KG1 (cell line): ENCODE measurements around the gene PNPLA2.

Experiments
- DNase-seq: peaks from one replicate; lab custom pipeline; 2025; lab: John Stamatoyannopoulos, UW

Gene PNPLA2

GRCh38 chr11:860234-861104, 41.8 kb downstream of the PNPLA2 start:
- no peak for DNase-seq

DNA sequence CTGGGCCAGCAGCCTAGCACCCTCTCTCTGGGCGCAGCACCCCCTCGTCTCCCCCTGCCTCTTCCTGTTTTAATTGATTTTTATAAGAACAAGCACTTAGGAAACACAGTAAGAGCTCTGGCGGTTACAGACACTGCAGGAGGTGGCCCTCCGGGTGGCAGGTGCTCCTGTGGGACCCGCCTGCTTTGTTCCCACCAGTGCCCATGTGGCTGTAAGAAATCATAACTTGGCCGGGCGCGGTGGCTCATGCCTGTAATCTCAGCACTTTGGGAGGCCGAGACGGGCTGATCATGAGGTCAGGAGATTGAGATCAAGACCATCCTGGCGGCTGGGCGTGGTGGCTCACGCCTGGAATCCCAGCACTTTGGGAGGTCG, 42.4 kb downstream of the PNPLA2 start:
- DNase-seq: no peak

DNA sequence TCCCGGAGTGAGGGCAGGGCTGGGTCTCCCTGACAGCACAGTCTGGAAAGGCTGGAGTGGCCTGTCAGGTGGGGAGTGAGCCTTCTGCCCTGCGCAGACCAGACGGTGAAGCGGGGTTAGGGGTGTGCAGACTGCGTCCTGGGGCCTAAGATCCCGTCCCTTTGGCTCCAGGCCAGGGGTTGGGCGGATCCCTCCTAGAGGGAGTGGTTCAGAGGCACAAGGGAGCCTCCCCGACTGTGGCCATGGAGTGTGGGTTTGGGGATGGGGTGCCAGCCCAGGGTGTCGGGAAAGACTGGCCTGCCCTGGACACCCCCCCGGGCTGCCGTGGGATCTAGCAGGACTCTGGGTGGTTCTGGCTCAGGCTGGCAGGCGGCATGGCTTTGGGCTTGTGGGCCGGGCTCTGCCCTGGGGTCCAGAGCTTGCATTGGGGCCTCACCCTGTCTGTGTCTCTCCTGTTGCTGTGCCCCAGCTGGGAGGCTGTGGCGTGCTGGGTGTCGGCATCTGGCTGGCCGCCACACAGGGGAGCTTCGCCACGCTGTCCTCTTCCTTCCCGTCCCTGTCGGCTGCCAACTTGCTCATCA, 43.5 kb downstream of the PNPLA2 start:
- no peak for DNase-seq

DNA sequence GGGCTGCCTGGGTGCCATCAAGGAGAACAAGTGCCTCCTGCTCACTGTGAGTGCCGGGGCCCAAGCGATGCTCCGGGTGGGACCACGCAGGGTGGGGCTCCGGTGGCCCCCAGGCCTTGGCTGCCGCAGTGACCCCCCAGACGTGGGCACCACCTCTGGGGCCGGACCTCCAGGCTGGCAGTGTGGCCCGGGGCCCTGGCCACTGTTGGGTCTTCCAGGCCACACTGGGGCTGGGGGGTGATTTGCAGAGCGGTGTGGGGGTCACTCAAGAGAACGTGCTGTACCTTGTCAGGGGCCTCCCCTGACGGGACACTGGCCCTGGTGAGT, 43.9 kb downstream of the PNPLA2 start:
- DNase-seq: no peak

- no peak for DNase-seq
Measured at GRCh38 chr11:863023-863909, 44.6 kb downstream of the PNPLA2 start.

- DNase-seq: no peak
Measured at GRCh38 chr11:863910-864827, 45.5 kb downstream of the PNPLA2 start.

DNA sequence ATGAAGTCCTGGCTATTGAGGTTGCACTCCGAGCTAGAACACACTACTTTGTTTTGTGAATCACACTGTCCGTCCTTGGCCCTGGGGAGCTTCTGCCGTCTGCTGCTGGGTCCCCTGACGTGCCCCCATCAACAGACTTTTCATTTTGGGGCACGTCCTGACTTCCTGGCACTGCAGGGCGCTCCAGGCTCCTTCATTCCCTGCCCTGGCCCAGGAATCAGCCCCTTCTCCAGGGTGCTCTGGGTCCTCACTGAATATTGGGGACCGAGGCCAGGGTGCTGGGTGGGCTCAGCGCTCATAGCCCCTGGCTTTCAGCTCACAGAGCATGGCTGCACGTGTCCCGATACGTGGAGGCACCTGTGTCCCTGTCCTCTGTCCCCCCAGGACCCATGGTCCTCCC, 46.2 kb downstream of the PNPLA2 start:
- DNase-seq: no peak

- DNase-seq: no peak
Measured at GRCh38 chr11:865462-866430, 47.0 kb downstream of the PNPLA2 start.

DNA sequence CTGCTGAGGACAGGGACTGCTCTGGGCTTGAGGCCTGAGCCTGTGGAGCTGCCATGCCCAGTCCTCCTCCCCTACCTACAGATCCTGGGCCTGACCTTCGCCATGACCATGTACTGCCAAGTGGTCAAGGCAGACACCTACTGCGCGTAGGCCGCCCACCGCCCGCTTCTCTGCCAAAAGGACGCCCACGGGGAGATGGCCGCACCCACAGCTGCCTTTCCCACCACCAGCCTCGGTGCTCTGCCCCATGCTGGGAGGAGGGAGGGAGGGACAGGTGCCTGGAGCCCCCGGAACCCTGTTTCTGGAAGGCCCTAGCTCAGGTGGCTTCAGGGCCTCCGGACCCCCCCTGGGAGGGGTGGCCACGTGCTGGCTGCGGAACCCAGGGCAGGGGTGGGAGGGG, 47.8 kb downstream of the PNPLA2 start:
- DNase-seq: no peak

GRCh38 chr11:867856-868358, 49.2 kb downstream of the PNPLA2 start:
- no peak for DNase-seq

- DNase-seq: no peak
Measured at GRCh38 chr11:868394-868793, 49.7 kb downstream of the PNPLA2 start.

DNA sequence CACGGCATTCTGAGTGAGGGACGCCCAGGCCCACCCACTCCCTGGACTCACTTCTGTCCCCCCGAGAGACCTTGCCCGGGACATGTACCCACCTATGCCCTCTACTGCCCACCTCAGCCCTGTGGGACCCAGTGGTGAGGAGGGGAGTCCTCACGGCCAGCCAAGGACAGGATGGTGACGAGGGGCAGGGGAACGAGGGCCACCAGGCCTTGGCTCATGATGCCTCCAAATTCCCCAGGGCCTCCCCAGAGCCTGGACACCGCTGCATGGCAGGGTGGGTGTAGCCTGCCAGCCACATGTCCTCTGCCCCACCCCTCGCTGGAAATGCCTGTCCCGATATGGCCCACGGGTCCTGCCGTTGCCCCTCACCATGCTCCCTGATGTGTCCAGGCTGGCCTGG, 50.1 kb downstream of the PNPLA2 start:
- DNase-seq: no peak

DNA sequence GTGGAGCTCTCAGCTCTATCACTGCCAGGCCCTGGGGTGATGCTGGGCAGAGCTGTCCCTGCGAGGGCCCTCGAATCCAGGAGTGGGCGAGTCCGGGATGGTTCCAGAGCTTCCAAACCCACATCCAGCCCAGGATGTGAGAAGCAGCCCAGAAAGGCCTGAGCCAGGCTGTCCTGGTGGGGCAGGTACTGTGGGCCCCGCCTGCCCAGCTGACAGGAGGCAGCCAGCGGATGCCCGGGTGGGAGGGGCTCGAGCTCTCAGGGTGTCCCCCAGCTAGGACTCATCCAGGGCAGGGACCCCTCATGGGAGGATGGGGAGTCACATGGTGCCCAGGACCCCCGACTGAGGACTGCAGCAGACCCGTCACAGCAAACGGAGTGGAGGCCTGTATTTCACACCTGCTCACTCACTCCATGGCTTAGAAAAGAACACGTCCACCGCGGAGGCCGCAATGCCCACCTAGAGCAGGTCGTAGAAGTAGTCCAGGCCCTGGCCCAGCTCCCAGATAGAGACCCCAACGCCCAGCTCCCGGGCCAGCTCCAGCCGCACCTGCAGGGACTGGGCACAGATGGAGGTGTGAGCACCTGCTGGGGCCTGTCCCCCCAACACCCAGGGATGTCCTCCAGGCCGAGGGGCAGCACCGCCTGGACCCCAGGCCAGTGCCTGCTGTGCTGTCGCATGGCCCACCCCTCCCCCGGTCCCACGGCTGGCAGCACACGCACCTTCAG, 50.8 kb downstream of the PNPLA2 start:
- no peak for DNase-seq

GRCh38 chr11:870127-870413, 51.4 kb downstream of the PNPLA2 start:
- DNase-seq: no peak

- no peak for DNase-seq
Measured at GRCh38 chr11:870418-870817, 51.7 kb downstream of the PNPLA2 start.

DNA sequence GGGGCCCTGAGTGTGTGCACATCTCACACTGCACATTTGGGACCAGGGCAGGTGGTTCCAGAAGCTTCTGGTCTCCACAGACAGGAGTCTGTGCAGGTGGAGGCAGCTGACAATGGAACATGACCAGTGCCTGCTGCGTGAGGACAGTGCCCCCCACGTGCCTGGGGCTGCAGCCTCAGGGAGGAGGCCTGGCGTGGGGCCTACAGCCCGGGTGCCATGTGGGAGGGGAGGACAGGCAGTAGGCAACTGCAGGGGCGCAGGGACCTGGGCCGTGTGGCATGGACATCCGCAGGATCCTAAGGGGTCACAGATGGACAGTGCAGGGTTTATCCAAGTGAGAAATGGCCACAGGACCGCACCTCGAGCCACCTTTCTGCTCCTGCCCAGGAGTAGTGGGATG, 52.8 kb downstream of the PNPLA2 start:
- DNase-seq: no peak

DNA sequence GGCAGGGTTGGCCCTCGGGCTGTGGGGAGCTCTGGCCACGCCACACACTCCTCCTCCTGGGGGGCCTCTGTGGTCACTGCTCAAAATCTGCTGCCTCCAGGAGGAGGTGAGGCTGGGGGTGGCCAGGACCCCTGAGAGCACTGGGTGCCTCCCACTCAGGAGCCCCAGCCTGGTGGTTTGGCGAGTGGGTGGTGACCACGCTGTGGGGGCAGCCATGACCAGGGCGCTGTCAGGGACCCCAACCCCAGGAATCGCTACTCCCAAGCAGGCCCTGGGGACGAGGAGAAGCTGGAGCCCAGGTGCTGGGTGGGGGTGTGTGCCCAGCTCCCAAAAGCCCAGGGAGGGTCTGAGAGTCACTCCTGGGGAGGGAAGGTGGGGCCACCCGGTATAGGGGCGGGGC, 54.1 kb downstream of the PNPLA2 start:
- no peak for DNase-seq

DNA sequence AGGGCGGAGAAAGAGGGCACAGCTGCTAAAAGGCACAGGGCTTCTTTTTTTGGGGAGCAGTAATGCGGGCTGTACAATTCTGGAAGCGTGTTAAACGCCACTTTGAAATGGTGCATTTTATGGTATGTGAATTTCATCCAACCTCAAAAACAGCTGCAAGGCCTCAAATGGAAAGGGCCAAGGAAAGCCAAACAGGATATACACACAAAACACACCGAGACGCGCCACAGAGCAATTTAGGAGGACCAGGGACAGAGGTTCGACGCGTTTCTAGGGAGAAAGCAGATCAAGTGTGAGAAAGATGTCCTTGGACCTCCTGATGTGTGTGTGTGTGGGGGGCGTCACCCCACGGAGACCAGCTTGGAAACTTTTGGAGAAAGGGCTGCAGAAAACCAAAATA, 55.0 kb downstream of the PNPLA2 start:
- DNase-seq: no peak
